Ishikawa (cell line): Measurements from ENCODE around the gene TEX55.

Experiments used
- CEBPB ChIP-seq: IDR thresholded peaks from 2 replicates; pipeline ENCODE4 v1.6.1; 2012
- CREB1 ChIP-seq: IDR thresholded peaks from 2 replicates; pipeline ENCODE4 v1.6.1; 2012; ENCODE audit warnings: low read depth
- EGR1 ChIP-seq: IDR thresholded peaks from 2 replicates; pipeline ENCODE4 v1.6.1; 2012
- EP300 ChIP-seq: IDR thresholded peaks from 2 replicates; pipeline ENCODE4 v1.6.1; 2012; ENCODE audit warnings: borderline replicate concordance
- FOXM1 ChIP-seq: IDR thresholded peaks from 2 replicates; pipeline ENCODE4 v1.6.1; 2012; ENCODE audit warnings: low read depth, borderline replicate concordance
- MAX ChIP-seq: IDR thresholded peaks from 2 replicates; pipeline ENCODE4 v1.6.1; 2012
- NFIC ChIP-seq: IDR thresholded peaks from 2 replicates; pipeline ENCODE4 v1.6.1; 2012
- RAD21 ChIP-seq: IDR thresholded peaks from 2 replicates; pipeline ENCODE4 v1.6.1; 2012; ENCODE audit warnings: low read depth
- REST ChIP-seq: IDR thresholded peaks from 2 replicates; pipeline ENCODE4 v1.6.1; 2012; ENCODE audit warnings: low read depth, mild to moderate bottlenecking
- TAF1 ChIP-seq: IDR thresholded peaks from 2 replicates; pipeline ENCODE4 v1.6.1; 2012; ENCODE audit warnings: low read depth, mild to moderate bottlenecking
- TCF12 ChIP-seq: IDR thresholded peaks from 2 replicates; pipeline ENCODE4 v1.6.1; 2012; ENCODE audit warnings: low read depth
- TEAD4 ChIP-seq: IDR thresholded peaks from 2 replicates; pipeline ENCODE4 v1.6.1; 2012
- YY1 ChIP-seq: IDR thresholded peaks from 2 replicates; pipeline ENCODE4 v1.6.1; 2012; ENCODE audit warnings: low read depth
- ZBTB7A ChIP-seq: IDR thresholded peaks from 2 replicates; pipeline ENCODE4 v1.6.1; 2012; ENCODE audit warnings: low read depth
- TF ChIP-seq, protein P1 (sequence below): IDR thresholded peaks from 2 replicates; pipeline ENCODE4 v1.6.1; 2012

TEX55 gene

DNA sequence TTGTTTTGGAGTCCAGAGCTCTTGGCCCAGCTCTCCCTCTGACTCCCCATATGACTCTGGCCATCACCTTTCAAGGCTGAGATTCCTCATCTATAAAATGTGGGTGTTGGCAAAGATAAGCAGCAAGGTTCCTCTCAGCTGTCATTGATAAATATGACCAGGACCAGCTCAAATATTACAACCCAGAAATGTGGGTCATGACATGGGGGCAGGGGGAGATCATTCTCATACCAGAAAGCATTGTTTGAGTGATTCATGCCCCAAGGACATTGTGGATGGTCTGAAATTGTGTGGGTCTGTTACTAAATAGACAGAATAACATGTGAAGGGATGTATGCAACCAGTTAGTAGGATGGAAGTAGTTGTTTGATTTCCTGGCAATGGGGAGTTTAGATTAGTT is 41.3 kb downstream of the TEX55 start:
- TF ChIP-seq REST (no peak), CEBPB (no peak), EGR1 (no peak), TCF12 (no peak), TEAD4 (no peak), TAF1 (no peak), CREB1 (no peak), EP300 (no peak), FOXM1 (no peak), ZBTB7A (no peak), MAX (no peak), YY1 (no peak), RAD21 (no peak)
- TF ChIP-seq, protein P1, sequence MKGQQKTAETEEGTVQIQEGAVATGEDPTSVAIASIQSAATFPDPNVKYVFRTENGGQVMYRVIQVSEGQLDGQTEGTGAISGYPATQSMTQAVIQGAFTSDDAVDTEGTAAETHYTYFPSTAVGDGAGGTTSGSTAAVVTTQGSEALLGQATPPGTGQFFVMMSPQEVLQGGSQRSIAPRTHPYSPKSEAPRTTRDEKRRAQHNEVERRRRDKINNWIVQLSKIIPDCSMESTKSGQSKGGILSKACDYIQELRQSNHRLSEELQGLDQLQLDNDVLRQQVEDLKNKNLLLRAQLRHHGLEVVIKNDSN: no peak

DNA sequence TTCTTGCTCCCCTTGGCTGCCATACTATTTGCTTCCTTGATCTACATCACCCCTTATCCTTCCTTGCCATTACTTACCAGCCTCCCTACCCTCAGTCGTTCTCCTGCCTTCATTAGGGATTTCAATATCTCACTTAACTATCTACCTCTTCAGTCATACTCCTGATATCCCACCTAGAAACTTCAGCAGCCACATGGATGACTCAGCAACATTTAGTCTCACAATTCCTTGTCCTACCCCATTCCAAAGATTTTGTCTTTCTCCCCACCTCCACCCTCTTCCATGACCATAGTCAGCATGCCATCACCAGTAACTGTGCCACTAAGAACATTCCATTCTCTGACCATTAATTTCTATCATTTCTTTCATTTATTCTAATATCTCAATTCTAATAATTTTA is 45.8 kb downstream of the TEX55 start:
- TF ChIP-seq, protein P1: no peak
- TF ChIP-seq TAF1 (no peak), TCF12 (no peak), EP300 (no peak), FOXM1 (no peak), TEAD4 (no peak), MAX (no peak), EGR1 (no peak), ZBTB7A (no peak), NFIC (no peak)

- TF ChIP-seq NFIC: no peak
- no peak for TF ChIP-seq YY1
- no peak for TF ChIP-seq FOXM1
- no peak for TF ChIP-seq TEAD4
- TF ChIP-seq TAF1: no peak
- TF ChIP-seq MAX: no peak
- no peak for TF ChIP-seq EP300
- TF ChIP-seq, protein P1: no peak
- TF ChIP-seq TCF12: no peak
- TF ChIP-seq CREB1: no peak
- TF ChIP-seq CEBPB: no peak
- no peak for TF ChIP-seq EGR1
- no peak for TF ChIP-seq RAD21
- TF ChIP-seq ZBTB7A: no peak
Observed at GRCh38 chr3:119194237-119195150, 48.5 kb downstream of the TEX55 start.

- TF ChIP-seq REST: no peak
- TF ChIP-seq RAD21: no peak
Observed at GRCh38 chr3:119195151-119195476, 49.1 kb downstream of the TEX55 start.

- TF ChIP-seq YY1: no peak
- TF ChIP-seq EP300: no peak
- no peak for TF ChIP-seq CREB1
- TF ChIP-seq REST: no peak
- TF ChIP-seq MAX: no peak
Observed at GRCh38 chr3:119195911-119196310, 49.9 kb downstream of the TEX55 start.
